Calu3 (cell line): Measurements from ENCODE around the gene OCA2. TPM values are rescaled to one million over a fixed set of nuclear protein-coding genes. Genes with fewer than 3 reads are reported as not detected.

Experiments used
- BruUV-seq: library from RNA; stranded (reverse); fragments of 400-500 nt; replicated peaks from 2 replicates; lab custom pipeline; 2021; lab: Mats Ljungman, UMichigan
- CTCF ChIA-PET: fragments of 300-600 bp; sonication (Branson Sonifier 250); formaldehyde crosslinking; loops from one replicate; lab custom pipeline; 2022; ENCODE audit warnings: antibody characterized with exemption; lab: Charles Lee
- DNase-seq: peaks from one replicate; pipeline ENCODE4 v3.0.0; 2022
- H3K27ac Mint-ChIP-seq: one replicate; pipeline ENCODE4 v1.8.0; 2022; ENCODE audit warnings: mixed read lengths; ENCODE audit not compliant: unreplicated experiment
- H3K27me3 Mint-ChIP-seq: one replicate; pipeline ENCODE4 v1.8.0; 2022; ENCODE audit warnings: mixed read lengths; ENCODE audit not compliant: unreplicated experiment
- H3K36me3 Mint-ChIP-seq: one replicate; pipeline ENCODE4 v1.8.0; 2022; ENCODE audit warnings: mild to moderate bottlenecking, moderate library complexity, mixed read lengths; ENCODE audit not compliant: insufficient read depth, unreplicated experiment
- H3K4me1 Mint-ChIP-seq: one replicate; pipeline ENCODE4 v1.8.0; 2022; ENCODE audit warnings: mild to moderate bottlenecking, low read depth, mixed read lengths; ENCODE audit not compliant: unreplicated experiment
- H3K4me3 Mint-ChIP-seq: one replicate; pipeline ENCODE4 v1.8.0; 2022; ENCODE audit warnings: mild to moderate bottlenecking, low read depth, moderate library complexity, mixed read lengths; ENCODE audit not compliant: unreplicated experiment
- H3K9me3 Mint-ChIP-seq: one replicate; pipeline ENCODE4 v1.8.0; 2022; ENCODE audit warnings: low read depth, mixed read lengths; ENCODE audit not compliant: unreplicated experiment
- intact Hi-C: fragments of 100-400 bp; cut with micrococcal nuclease; formaldehyde crosslinking; loops from one replicate; pipeline ENCODE4 v1.10.0; 2022; ENCODE audit not compliant: unreplicated experiment
- total RNA-seq: library from RNA; stranded (reverse); gene quantifications from 2 replicates; pipeline ENCODE4 v1.2.3, GENCODE V29; 2022
- TF ChIP-seq, protein P1 (sequence below): fragments of 200-600 bp; IDR thresholded peaks from one replicate; pipeline ENCODE4 v1.8.0; 2022; ENCODE audit warnings: antibody characterized with exemption; ENCODE audit not compliant: unreplicated experiment

The OCA2 gene
- total RNA-seq, 1 experiment from 2014 or later = not detected

DNA sequence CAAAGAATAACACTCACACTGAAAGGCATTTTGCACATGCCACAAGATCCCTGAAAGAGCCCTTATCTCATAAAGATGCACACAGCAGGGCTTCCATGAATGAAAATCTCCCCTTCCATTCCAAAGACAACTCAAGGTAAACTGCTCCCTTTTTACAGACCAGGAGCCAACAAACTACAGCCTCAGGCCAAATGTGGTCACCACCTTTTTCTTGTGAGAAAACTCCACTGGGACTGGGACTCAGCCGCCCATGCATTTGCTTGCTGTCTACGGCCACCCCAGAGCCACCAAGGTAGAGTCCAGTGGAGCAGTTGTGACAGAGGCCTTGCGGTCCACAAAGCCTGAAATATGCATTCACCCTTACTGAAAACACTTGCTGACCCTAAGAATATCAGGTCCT, 334.8 kb downstream of the OCA2 start:
- H3K36me3 Mint-ChIP-seq = no peaks in the 10 kb centered on the region
- H3K4me3 Mint-ChIP-seq = no peak overlapping the region
- no TSS peak for BruUV-seq
- no peak for DNase-seq
- no peaks in the 10 kb centered on the region for H3K4me1 Mint-ChIP-seq
- H3K27me3 Mint-ChIP-seq = no peaks in the 10 kb centered on the region
- TF ChIP-seq, protein P1, sequence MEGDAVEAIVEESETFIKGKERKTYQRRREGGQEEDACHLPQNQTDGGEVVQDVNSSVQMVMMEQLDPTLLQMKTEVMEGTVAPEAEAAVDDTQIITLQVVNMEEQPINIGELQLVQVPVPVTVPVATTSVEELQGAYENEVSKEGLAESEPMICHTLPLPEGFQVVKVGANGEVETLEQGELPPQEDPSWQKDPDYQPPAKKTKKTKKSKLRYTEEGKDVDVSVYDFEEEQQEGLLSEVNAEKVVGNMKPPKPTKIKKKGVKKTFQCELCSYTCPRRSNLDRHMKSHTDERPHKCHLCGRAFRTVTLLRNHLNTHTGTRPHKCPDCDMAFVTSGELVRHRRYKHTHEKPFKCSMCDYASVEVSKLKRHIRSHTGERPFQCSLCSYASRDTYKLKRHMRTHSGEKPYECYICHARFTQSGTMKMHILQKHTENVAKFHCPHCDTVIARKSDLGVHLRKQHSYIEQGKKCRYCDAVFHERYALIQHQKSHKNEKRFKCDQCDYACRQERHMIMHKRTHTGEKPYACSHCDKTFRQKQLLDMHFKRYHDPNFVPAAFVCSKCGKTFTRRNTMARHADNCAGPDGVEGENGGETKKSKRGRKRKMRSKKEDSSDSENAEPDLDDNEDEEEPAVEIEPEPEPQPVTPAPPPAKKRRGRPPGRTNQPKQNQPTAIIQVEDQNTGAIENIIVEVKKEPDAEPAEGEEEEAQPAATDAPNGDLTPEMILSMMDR = no peak
- intact Hi-C loops = no loop called here
- H3K9me3 Mint-ChIP-seq = no peaks in the 10 kb centered on the region
- no peak overlapping the region for H3K27ac Mint-ChIP-seq
- CTCF ChIA-PET = no interaction called here

DNA sequence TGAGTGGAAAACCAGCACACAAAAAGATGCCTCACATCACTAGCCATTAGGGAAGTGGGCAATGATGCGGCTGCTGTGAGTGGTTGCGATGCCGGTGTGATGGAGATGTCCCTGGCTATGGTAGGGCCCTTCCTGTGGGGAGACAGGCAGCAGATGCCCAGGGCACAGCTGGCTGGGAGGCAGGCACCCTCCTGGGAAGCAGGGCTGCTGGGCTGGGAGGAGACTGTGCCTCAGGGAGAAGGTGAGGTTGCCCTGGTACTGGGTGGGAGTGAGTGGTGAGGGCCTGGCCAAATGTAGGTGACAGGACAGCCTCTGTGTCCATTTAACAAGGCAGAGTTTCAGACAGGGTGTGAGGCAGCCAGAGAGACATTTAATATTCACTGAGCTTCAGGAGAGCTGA, 335.6 kb downstream of the OCA2 start:
- CTCF ChIA-PET = no interaction called here
- H3K9me3 Mint-ChIP-seq = no peaks in the 10 kb centered on the region
- H3K27ac Mint-ChIP-seq = no peak overlapping the region
- H3K4me3 Mint-ChIP-seq = no peak overlapping the region
- TF ChIP-seq, protein P1 = no peak
- DNase-seq = no peak
- H3K27me3 Mint-ChIP-seq = no peaks in the 10 kb centered on the region
- no peaks in the 10 kb centered on the region for H3K4me1 Mint-ChIP-seq
- no peaks in the 10 kb centered on the region for H3K36me3 Mint-ChIP-seq
- intact Hi-C loops = no loop called here
- no TSS peak for BruUV-seq

DNA sequence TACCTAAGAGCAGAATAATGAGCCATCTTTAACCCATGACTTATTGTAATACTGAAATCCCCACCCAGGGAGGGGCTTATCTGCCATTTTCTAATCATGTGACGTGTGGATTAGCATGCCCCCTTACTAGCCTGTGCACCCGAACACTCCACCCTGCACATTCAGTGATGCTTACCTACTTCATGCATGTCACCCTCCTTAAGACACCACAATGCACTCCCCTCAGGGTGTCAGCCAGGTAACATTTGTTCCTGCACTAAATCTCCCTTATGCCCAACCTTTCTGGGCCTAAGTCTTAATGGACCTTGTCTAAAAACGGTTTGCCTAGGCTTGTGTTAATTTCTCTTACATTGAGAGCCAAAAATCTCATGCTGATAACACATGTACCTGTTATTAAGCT, 336.6 kb downstream of the OCA2 start:
- no peaks in the 10 kb centered on the region for H3K36me3 Mint-ChIP-seq
- CTCF ChIA-PET = no interaction called here
- intact Hi-C loops = no loop called here
- DNase-seq = no peak
- H3K4me3 Mint-ChIP-seq = no peak overlapping the region
- TF ChIP-seq, protein P1 = no peak
- no TSS peak for BruUV-seq
- H3K4me1 Mint-ChIP-seq = no peaks in the 10 kb centered on the region
- H3K9me3 Mint-ChIP-seq = peaks cover 3% of the 10 kb centered on the region
- no peaks in the 10 kb centered on the region for H3K27me3 Mint-ChIP-seq
- no peak overlapping the region for H3K27ac Mint-ChIP-seq

DNA sequence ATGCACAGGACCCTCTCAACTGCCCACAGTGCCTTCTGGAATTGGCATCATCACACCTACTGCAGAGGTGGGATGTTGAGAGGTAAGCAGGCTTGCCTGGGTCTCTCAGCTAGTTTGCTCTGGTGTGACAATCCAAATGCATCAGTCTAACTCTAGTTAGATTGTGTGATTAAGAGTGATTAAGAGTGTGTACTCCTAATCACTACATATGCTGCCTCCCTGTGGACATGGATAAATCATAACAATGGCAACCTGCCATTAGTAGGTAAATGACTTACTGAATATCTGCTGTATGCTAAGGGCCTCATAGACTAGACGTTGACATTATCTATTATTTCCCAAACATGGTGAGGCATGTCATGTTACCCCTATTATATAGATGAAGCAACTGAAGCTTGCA, 342.1 kb downstream of the OCA2 start:
- CTCF ChIA-PET = no interaction called here
- no peaks in the 10 kb centered on the region for H3K36me3 Mint-ChIP-seq
- no peak overlapping the region for H3K27ac Mint-ChIP-seq
- H3K27me3 Mint-ChIP-seq = no peaks in the 10 kb centered on the region
- TF ChIP-seq, protein P1 = no peak
- H3K4me1 Mint-ChIP-seq = no peaks in the 10 kb centered on the region
- peaks cover 3% of the 10 kb centered on the region for H3K9me3 Mint-ChIP-seq
- no TSS peak for BruUV-seq
- intact Hi-C loops = no loop called here
- DNase-seq = no peak
- no peak overlapping the region for H3K4me3 Mint-ChIP-seq
